ENCODE measurements around the gene CPXM1. TPM values are rescaled to one million over a fixed set of nuclear protein-coding genes. Genes with fewer than 3 reads are reported as not detected.

Gene CPXM1
- total RNA-seq = 10 to 100 TPM in 1 of 6 donors, 1 to 10 TPM in 2, under 1 TPM in 3; 0.28 to 10.6 (median 2.2) TPM
- 1 to 10 TPM; 1.1 to 2.9 TPM for polyA plus RNA-seq

- FAIRE-seq (no peak), ATAC-seq (peak in 3 of 4 donors; percentile 14 to 40 (median 37)), DNase-seq (peak in 1 of 6 donors; percentile 40)
- TF ChIP-seq, protein P1, sequence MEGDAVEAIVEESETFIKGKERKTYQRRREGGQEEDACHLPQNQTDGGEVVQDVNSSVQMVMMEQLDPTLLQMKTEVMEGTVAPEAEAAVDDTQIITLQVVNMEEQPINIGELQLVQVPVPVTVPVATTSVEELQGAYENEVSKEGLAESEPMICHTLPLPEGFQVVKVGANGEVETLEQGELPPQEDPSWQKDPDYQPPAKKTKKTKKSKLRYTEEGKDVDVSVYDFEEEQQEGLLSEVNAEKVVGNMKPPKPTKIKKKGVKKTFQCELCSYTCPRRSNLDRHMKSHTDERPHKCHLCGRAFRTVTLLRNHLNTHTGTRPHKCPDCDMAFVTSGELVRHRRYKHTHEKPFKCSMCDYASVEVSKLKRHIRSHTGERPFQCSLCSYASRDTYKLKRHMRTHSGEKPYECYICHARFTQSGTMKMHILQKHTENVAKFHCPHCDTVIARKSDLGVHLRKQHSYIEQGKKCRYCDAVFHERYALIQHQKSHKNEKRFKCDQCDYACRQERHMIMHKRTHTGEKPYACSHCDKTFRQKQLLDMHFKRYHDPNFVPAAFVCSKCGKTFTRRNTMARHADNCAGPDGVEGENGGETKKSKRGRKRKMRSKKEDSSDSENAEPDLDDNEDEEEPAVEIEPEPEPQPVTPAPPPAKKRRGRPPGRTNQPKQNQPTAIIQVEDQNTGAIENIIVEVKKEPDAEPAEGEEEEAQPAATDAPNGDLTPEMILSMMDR (IDR thresholded peaks at IDR 0.05) = no peak
- 4% methylated on average over 25 to 52 of the region's 52 CpGs for WGBS, 2 donors
- Histone ChIP-seq H3K27me3 (peaks cover 0 to 13% (median 5%) of the 10 kb centered on the region in 4 donors), H3K27ac (no peak within 1 kb of the TSS), H3K4me3 (peak within 1 kb of the TSS in 1 of 4 donors; percentile 33), H3K4me1 (peaks cover 0 to 7% (median 0%) of the 10 kb centered on the region in 3 donors), H3K9me3 (no peaks in the 10 kb centered on the region), H3K36me3 (no peaks in the 10 kb centered on the region)
- intact Hi-C loops (cut with DNase I) = no loop called here
Observed at GRCh38 chr20:2800521-2801285, at the start of gene CPXM1. CPXM1 (minus strand) TSS chr20:2800627; CDS start chr20:2800572, 55 bp downstream.

- Histone ChIP-seq H3K4me3 (no peak overlapping the region), H3K4me1 (no peaks in the 10 kb centered on the region), H3K36me3 (no peaks in the 10 kb centered on the region), H3K9me3 (no peaks in the 10 kb centered on the region), H3K27me3 (no peaks in the 10 kb centered on the region), H3K27ac (no peak overlapping the region)
- FAIRE-seq = no peak
- DNase-seq = no peak
- no peak for ATAC-seq
- TF ChIP-seq, protein P1 (IDR thresholded peaks at IDR 0.05) = no peak
- WGBS, 2 donors = 89 to 90% methylated on average over 4 of the region's 4 CpGs
- intact Hi-C loops (cut with DNase I) = no loop called here
Observed at GRCh38 chr20:2849529-2849928, 49.1 kb upstream of the CPXM1 start.

- intact Hi-C loops (cut with DNase I) = no loop called here
- WGBS, 2 donors = 87 to 94% methylated on average over 4 of the region's 4 CpGs
- ATAC-seq (no peak), FAIRE-seq (no peak), DNase-seq (no peak)
- Histone ChIP-seq H3K9me3 (no peaks in the 10 kb centered on the region), H3K4me3 (no peak overlapping the region), H3K36me3 (no peaks in the 10 kb centered on the region), H3K4me1 (peaks cover 0 to 2% (median 0%) of the 10 kb centered on the region in 3 donors), H3K27ac (no peak overlapping the region), H3K27me3 (no peaks in the 10 kb centered on the region)
- TF ChIP-seq, protein P1 (IDR thresholded peaks at IDR 0.05) = no peak
Observed at GRCh38 chr20:2847802-2848201, 47.4 kb upstream of the CPXM1 start.

GRCh38 chr20:2846698-2847097 lies 46.3 kb upstream of the CPXM1 start:
- Histone ChIP-seq H3K27me3 (no peaks in the 10 kb centered on the region), H3K4me1 (peaks cover 0 to 3% (median under 1%) of the 10 kb centered on the region in 3 donors), H3K27ac (no peak overlapping the region), H3K9me3 (no peaks in the 10 kb centered on the region), H3K36me3 (no peaks in the 10 kb centered on the region), H3K4me3 (no peak overlapping the region)
- ATAC-seq (no peak), DNase-seq (no peak), FAIRE-seq (no peak)
- WGBS, 2 donors = 84 to 90% methylated on average over 5 of the region's 5 CpGs
- intact Hi-C loops (cut with DNase I) = no loop called here
- TF ChIP-seq, protein P1 (IDR thresholded peaks at IDR 0.05) = no peak

DNA sequence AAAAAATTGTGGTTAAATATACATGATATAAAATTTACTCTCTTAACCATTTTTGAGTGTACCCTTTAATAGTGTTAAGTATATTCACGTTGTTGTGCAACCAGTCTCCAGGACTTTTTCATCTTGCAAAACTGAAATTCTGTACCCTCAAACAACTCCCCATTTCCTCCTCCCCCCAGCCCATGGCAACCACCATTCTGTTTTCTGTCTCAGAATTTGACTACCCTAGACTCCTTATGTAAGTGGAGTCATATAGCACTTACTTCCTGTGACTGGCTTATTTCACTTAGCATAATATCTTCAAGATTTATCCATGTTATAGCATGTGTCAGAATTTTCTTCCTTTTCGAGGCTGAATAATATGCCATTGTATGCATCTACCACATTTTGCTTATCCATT lies 45.2 kb upstream of the CPXM1 start:
- H3K4me3 ChIP-seq = no peak overlapping the region
- peaks cover 0 to 8% (median 6%) of the 10 kb centered on the region in 3 donors for H3K4me1 ChIP-seq
- H3K27ac ChIP-seq = no peak overlapping the region
- no peak for FAIRE-seq
- 83 to 93% methylated on average over 2 of the region's 2 CpGs for WGBS, 2 donors
- no peaks in the 10 kb centered on the region for H3K9me3 ChIP-seq
- intact Hi-C loops (cut with DNase I) = no loop called here
- no peak for DNase-seq
- no peaks in the 10 kb centered on the region for H3K27me3 ChIP-seq
- no peaks in the 10 kb centered on the region for H3K36me3 ChIP-seq
- no peak for ATAC-seq
- TF ChIP-seq, protein P1 (IDR thresholded peaks at IDR 0.05) = no peak
